ENCODE measurements around the gene KCNMA1.

KCNMA1 gene

GRCh38 chr10:77034795-77035194 is 602.8 kb downstream of the KCNMA1 start:
- in situ Hi-C loops (cut with HindIII; ENCODE audit: low sequenced_read_pairs): no loop called here
- no peak overlapping the region for H3K4me3 ChIP-seq (ENCODE audit: low read depth, low read length)

GRCh38 chr10:77034240-77034639 is 603.4 kb downstream of the KCNMA1 start:
- TF ChIP-seq CTCF (IDR thresholded peaks at IDR 0.05; ENCODE audit: low read depth, low read length): no peak
- H3K4me3 ChIP-seq (ENCODE audit: low read depth, low read length): no peak overlapping the region
- no peak for DNase-seq (ENCODE audit: low read depth, low spot score)
- in situ Hi-C loops (cut with HindIII; ENCODE audit: low sequenced_read_pairs): no loop called here

More at GRCh38 chr10:77034795-77035194, 602.8 kb downstream of the KCNMA1 start:
- DNase-seq (ENCODE audit: low read depth, low spot score): no peak
- TF ChIP-seq CTCF (IDR thresholded peaks at IDR 0.05; ENCODE audit: low read depth, low read length): no peak

DNA sequence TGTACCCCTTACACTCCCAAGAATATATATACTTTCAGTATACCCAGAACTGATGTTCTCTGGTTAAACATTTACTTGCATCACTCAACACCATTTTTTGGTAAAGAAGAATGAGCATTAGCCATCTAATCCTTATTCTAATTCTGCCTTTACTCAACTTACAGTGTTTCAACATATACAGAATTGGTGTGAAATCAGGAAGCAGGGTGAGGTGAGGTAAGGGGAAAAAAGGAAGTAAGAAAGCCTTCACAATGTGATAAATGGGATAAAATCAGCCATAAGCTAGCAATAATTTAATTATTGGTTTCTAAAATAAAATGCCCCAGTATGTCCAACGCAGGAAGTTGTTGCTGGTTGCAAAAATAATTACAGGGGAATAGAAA is 605.4 kb downstream of the KCNMA1 start:
- TF ChIP-seq CTCF (IDR thresholded peaks at IDR 0.05; ENCODE audit: low read depth, low read length): no peak
- in situ Hi-C loops (cut with HindIII; ENCODE audit: low sequenced_read_pairs): no loop called here
- DNase-seq (ENCODE audit: low read depth, low spot score): no peak
- H3K4me3 ChIP-seq (ENCODE audit: low read depth, low read length): no peak overlapping the region

DNA sequence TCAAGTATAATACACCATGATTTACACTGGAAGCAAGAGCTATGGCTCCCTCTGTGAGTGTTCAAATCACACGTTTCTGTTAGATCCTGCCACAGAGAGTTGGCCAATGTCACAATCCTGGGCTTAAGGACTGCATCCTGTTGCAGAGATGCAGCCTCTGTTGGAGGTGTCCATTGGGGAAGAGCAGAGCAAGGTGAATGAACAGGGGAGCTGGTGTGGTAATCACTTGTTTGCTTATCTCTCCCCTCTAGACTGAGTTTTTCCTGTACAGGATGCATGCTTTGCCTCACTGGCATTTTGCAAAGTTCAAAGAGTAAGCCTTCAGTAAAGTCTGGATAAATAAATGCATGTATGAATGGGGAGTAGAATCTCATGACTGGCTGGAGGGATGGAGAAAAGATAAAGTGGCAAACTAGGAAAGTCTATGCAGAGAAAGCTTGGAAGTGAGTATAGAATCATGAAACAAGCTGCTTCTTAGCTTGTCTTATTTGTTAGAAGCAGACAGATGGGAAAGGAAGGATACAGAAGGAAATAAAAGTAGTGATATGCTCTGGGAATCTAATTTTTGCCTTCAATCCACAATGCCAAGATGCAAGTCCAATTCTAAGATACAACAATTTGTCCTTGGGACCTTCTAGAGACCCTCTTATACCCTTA is 605.9 kb downstream of the KCNMA1 start:
- in situ Hi-C loops (cut with HindIII; ENCODE audit: low sequenced_read_pairs): no loop called here
- DNase-seq (ENCODE audit: low read depth, low spot score): no peak
- H3K4me3 ChIP-seq (ENCODE audit: low read depth, low read length): no peak overlapping the region
- no peak for TF ChIP-seq CTCF (IDR thresholded peaks at IDR 0.05; ENCODE audit: low read depth, low read length)

DNA sequence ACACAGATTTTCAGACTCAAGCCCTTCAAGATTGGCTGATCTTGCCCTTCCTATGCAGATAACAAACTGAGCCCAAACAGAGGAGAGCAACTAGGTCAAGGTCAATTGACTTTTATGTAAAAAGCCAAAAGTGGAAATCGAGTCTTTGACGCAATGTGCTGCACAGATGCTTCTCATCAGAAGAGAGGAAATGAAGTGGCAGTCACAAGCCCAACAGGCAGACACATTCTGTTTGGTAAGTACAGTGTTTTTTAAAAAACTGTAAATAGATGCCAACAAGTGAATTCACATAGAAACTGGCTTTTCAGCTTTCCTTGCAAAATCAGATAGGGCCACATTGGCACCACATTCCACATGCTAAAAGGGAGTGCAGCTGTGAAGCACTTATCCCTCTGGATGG is 606.6 kb downstream of the KCNMA1 start:
- H3K4me3 ChIP-seq (ENCODE audit: low read depth, low read length): no peak overlapping the region
- no peak for DNase-seq (ENCODE audit: low read depth, low spot score)
- in situ Hi-C loops (cut with HindIII; ENCODE audit: low sequenced_read_pairs): no loop called here
- TF ChIP-seq CTCF (IDR thresholded peaks at IDR 0.05; ENCODE audit: low read depth, low read length): no peak

DNA sequence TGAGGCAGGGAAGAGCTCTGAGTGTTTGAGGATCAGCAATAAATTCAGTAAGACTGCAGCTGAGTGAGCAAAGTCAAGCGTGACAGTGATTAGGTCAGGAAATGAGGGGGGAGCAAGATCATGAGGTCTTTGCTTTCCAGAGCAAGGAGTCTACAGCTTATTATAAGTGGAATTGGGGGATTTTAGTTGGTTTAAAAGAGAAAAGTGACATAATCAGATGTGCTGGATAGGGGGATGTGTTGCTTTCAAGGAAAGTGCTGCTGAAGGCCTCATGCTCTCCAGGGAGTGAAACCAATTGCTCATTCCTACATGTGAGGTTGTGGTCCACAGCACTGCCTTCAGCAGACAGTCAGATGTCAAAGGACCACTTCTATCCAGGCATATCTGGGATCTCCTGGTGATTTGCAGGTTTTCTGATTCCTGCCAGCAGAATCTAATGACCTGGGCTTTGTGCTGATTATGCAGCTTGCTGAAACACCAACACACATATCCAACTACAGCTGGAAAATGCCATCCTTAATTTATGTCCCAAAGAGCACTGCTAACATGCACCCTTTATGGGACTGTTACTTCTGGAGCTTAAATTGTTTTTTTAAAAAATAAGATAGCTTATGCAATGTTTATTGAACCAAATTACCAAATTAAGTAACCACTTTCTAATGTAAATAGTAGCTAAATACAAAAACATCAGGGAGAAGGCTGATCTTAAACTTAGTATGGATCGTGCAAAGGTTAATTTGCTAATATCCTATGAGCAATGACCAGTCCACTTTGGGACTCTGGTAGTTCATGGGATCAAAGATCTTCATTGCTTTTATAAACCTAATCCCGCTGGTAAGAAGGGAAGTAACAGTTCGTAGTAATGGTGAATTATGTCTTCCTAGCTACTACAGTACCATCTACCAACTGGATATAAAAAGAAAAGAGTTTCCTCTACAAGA is 607.6 kb downstream of the KCNMA1 start:
- in situ Hi-C loops (cut with HindIII; ENCODE audit: low sequenced_read_pairs): no loop called here

More for the DNA sequence above, 607.6 kb downstream of the KCNMA1 start:
- no peak overlapping the region for H3K4me3 ChIP-seq (ENCODE audit: low read depth, low read length)
- no peak for DNase-seq (ENCODE audit: low read depth, low spot score)
- TF ChIP-seq CTCF (IDR thresholded peaks at IDR 0.05; ENCODE audit: low read depth, low read length): no peak
